GM23248 (cell line): Measurements from ENCODE around the gene KLK5. TPM values are rescaled to one million over a fixed set of nuclear protein-coding genes. Genes with fewer than 3 reads are reported as not detected.
A peak's percentile ranks its signal among the peaks of the same experiment; 100 is the strongest.

Source experiments
- DNase-seq: peaks from one replicate; pipeline ENCODE4 v3.0.0-alpha.2; 2015
- H2AFZ ChIP-seq: fragments of 200-600 bp; sonication (generic); 2 replicates; pipeline ENCODE4 v1.6.1; 2016; ENCODE audit warnings: antibody characterized with exemption
- H3F3A ChIP-seq: fragments of 200-600 bp; sonication (generic); 2 replicates; pipeline ENCODE4 v1.6.1; 2016; ENCODE audit warnings: mild to moderate bottlenecking, antibody characterized with exemption, mixed run types; ENCODE audit not compliant: insufficient read depth
- H3K27ac ChIP-seq: fragments of 200-600 bp; sonication (generic); 2 replicates; pipeline ENCODE4 v1.5.1; 2016; ENCODE audit warnings: mild to moderate bottlenecking
- H3K27me3 ChIP-seq: fragments of 200-600 bp; sonication (generic); replicated peaks from 2 replicates; pipeline ENCODE4 v1.6.1; 2016; ENCODE audit warnings: mild to moderate bottlenecking; ENCODE audit not compliant: insufficient read depth
- H3K36me3 ChIP-seq: fragments of 200-600 bp; sonication (generic); 2 replicates; pipeline ENCODE4 v1.6.1; 2016; ENCODE audit warnings: low read depth, mild to moderate bottlenecking
- H3K4me1 ChIP-seq: fragments of 200-600 bp; sonication (generic); 2 replicates; pipeline ENCODE4 v1.6.1; 2016; ENCODE audit warnings: mild to moderate bottlenecking; ENCODE audit not compliant: insufficient read depth
- H3K4me2 ChIP-seq: fragments of 200-600 bp; sonication (generic); one replicate; pipeline ENCODE4 v1.6.1; 2016; ENCODE audit warnings: mild to moderate bottlenecking; ENCODE audit not compliant: unreplicated experiment
- H3K4me3 ChIP-seq: fragments of 200-600 bp; sonication (generic); 2 replicates; pipeline ENCODE4 v1.5.1; 2016; ENCODE audit warnings: mild to moderate bottlenecking
- H3K79me2 ChIP-seq: fragments of 200-600 bp; sonication (generic); 2 replicates; pipeline ENCODE4 v1.6.1; 2016; ENCODE audit warnings: mild to moderate bottlenecking; ENCODE audit not compliant: insufficient read depth
- H3K9ac ChIP-seq: fragments of 200-600 bp; sonication (generic); 2 replicates; pipeline ENCODE4 v1.6.1; 2016; ENCODE audit warnings: mild to moderate bottlenecking
- H3K9me2 ChIP-seq: fragments of 200-600 bp; sonication (generic); 2 replicates; pipeline ENCODE4 v1.6.1; 2016; ENCODE audit warnings: mixed run types, mild to moderate bottlenecking, moderate library complexity; ENCODE audit not compliant: insufficient read depth
- H3K9me3 ChIP-seq: fragments of 200-600 bp; sonication (generic); one replicate; pipeline ENCODE4 v1.6.1; 2017; ENCODE audit warnings: low read depth
- H4K20me1 ChIP-seq: fragments of 200-600 bp; sonication (generic); 2 replicates; pipeline ENCODE4 v1.6.0; 2016; ENCODE audit not compliant: insufficient read depth
- EZH2 ChIP-seq: fragments of 200-600 bp; sonication (generic); IDR thresholded peaks from 2 replicates; pipeline ENCODE4 v1.6.1; 2018; ENCODE audit warnings: antibody characterized with exemption, mild to moderate bottlenecking; ENCODE audit not compliant: insufficient read depth, poor library complexity, severe bottlenecking
- EZH2phosphoT487 ChIP-seq: fragments of 200-600 bp; sonication (generic); IDR thresholded peaks from 2 replicates; pipeline ENCODE4 v1.6.1; 2018; ENCODE audit warnings: antibody characterized with exemption, moderate library complexity, mild to moderate bottlenecking, low read depth; ENCODE audit not compliant: insufficient read depth
- WGBS, 2 experiments: methylation state at CpG; one replicate each; pipeline ENCODE4 v1.1.6; 2015 to 2017; ENCODE audit warnings: low lambda C conversion rate in 2 of 2, low coverage in 1 of 2; ENCODE audit errors: missing lambda C conversion rate in 2 of 2; 5-methylcytosine and 5-hydroxymethylcytosine counted together
- in situ Hi-C: fragments of 300-500 bp; cut with MboI; formaldehyde crosslinking; loops from 2 replicates; pipeline ENCODE4 v1.15.0; 2020
- polyA plus RNA-seq: library from polyadenylated mRNA; unstranded; fragments of >200 nt; fragmentation: Nextera tagmentation; extraction: Ambion mirVana; gene quantifications from 2 replicates; pipeline ENCODE4 v1.2.1, GENCODE V29; 2016
- total RNA-seq: library from RNA; depleted of rRNA; stranded (reverse); fragments of >200 nt; shearing (Covaris generic); gene quantifications from 2 replicates; pipeline ENCODE4 v1.2.3, GENCODE V29; 2014

KLK5 gene
- total and polyA plus RNA-seq, 2 experiments from 2014 or later, result not detected

DNA sequence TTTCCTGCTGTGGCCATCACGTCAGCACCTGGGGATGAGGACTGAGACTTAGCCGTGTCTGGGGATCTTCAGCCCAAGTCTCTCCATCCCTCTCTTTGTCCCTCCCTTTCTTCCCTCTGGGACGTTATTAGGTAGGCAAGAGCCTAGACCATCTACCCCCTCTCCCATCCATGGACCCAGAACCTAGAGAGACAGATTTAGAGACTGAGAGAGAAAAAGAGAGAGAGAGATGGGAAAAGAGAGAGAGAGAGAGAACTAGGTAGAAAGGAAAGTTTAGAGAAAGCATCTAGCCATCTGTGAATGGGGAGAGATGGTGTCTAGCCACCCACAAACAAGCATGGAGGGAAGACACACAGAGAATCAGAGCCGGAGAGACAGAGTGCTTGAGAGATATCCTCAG lies 42.1 kb downstream of the KLK5 start:
- H3K4me3 ChIP-seq, result no peak overlapping the region
- no peaks in the 10 kb centered on the region for H3K9me3 ChIP-seq
- TF ChIP-seq EZH2phosphoT487 (no peak), EZH2 (no peak)
- DNase-seq, result no peak
- H3K9me2 ChIP-seq, result no peaks in the 10 kb centered on the region
- in situ Hi-C loops, result loop anchor here (25.0 kb wide), 1 partner anchor 548 kb away; the partner anchor contains the start of gene NAPSA
- no peak overlapping the region for H3K9ac ChIP-seq
- no peaks in the 10 kb centered on the region for H4K20me1 ChIP-seq
- H3K27ac ChIP-seq, result no peak overlapping the region
- H3K27me3 ChIP-seq, result peaks cover 58% of the 10 kb centered on the region
- WGBS, 2 experiments, result 36 to 38% methylated on average over 4 of the region's 4 CpGs
- H3K4me2 ChIP-seq, result no peak overlapping the region
- no peaks in the 10 kb centered on the region for H3K36me3 ChIP-seq
- H3K4me1 ChIP-seq, result no peaks in the 10 kb centered on the region
- H2AFZ ChIP-seq, result no peak overlapping the region
- no peaks in the 10 kb centered on the region for H3F3A ChIP-seq
- H3K79me2 ChIP-seq, result no peaks in the 10 kb centered on the region

DNA sequence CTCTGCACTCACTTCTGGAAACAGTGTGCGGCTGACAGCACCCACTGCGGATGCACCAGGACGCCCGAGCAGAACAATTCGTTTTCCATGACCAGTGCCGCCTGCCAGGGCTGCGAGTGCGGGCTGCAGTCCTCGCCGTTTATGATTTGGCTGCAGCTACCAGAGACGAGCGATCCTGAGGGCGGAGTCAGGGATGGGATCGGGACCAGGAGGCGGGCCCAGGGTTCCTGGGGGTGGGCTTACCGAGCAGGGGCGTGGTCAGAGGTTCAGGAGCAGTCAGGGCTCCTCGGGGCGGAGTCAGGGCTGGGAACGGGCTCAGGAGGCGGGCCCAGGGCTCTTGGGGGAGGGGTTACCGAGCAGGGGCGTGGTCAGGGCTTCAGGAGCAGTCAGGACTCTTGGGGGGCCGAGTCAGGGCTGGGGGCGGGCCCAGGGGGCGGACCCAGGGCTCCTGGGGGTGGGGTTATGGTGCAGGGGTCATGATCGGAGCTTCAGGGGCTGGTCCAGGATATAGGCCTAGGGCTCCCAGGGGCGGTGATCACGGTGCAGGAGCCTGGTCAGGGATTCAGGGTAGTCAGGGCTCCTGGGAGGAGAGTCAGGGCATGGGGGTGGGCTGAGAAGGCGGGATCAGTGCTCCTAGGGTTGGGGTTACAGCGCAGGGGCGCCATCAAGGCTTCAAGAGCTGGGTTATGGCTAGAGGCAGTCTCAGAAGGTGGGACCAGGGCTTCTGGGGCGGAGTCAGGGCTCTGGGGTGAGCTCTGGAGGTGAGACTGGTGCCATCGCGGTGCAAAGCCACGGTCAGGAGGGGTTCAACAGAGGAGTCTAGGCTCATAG lies 43.4 kb downstream of the KLK5 start:
- Histone ChIP-seq H3K27ac (no peak overlapping the region), H3K4me3 (no peak overlapping the region), H3K4me1 (no peaks in the 10 kb centered on the region), H3K9me2 (no peaks in the 10 kb centered on the region), H4K20me1 (no peaks in the 10 kb centered on the region), H3K9me3 (no peaks in the 10 kb centered on the region), H2AFZ (no peak overlapping the region), H3K36me3 (no peaks in the 10 kb centered on the region), H3K79me2 (no peaks in the 10 kb centered on the region), H3K4me2 (no peak overlapping the region), H3F3A (no peaks in the 10 kb centered on the region), H3K9ac (no peak overlapping the region), H3K27me3 (peaks cover 47% of the 10 kb centered on the region)
- TF ChIP-seq EZH2phosphoT487 (no peak), EZH2 (no peak)
- in situ Hi-C loops, result loop anchor here (25.0 kb wide), 1 partner anchor 547 kb away; the partner anchor contains the start of gene NAPSA
- WGBS, 2 experiments, result 8 to 13% methylated on average over 28 to 36 of the region's 36 CpGs
- peak; percentile 58 for DNase-seq

DNA sequence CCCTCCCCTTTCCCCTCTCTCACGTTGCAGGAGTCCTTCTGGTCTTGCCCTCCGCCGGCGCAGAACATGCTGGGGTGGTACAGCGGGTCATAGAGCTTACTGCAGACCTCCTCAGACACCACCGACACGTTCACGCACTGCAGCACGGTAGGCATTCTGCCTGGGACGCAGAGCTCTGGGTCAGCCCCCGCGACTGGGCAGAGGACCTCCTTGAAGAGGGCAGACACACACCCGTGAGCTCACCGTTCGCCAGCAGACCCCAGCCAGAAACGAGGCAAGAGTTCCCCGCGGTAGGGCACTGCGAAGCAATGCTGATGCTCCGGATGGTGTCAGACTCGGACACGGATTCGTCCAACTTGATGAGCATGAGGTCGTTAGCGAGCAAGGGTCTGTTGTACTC lies 44.5 kb downstream of the KLK5 start:
- Histone ChIP-seq H3K27me3 (peaks cover 45% of the 10 kb centered on the region), H3K4me1 (no peaks in the 10 kb centered on the region), H3K9ac (no peak overlapping the region), H3K79me2 (no peaks in the 10 kb centered on the region), H3K36me3 (no peaks in the 10 kb centered on the region), H3K9me3 (no peaks in the 10 kb centered on the region), H3K4me3 (no peak overlapping the region), H3K27ac (no peak overlapping the region), H2AFZ (no peak overlapping the region), H3K9me2 (no peaks in the 10 kb centered on the region), H4K20me1 (no peaks in the 10 kb centered on the region), H3F3A (no peaks in the 10 kb centered on the region), H3K4me2 (no peak overlapping the region)
- no peak for DNase-seq
- in situ Hi-C loops, result loop anchor here (25.0 kb wide), 1 partner anchor 546 kb away; the partner anchor contains the start of gene NAPSA
- 61 to 63% methylated on average over 24 to 25 of the region's 25 CpGs for WGBS, 2 experiments
- TF ChIP-seq EZH2 (no peak), EZH2phosphoT487 (no peak)

DNA sequence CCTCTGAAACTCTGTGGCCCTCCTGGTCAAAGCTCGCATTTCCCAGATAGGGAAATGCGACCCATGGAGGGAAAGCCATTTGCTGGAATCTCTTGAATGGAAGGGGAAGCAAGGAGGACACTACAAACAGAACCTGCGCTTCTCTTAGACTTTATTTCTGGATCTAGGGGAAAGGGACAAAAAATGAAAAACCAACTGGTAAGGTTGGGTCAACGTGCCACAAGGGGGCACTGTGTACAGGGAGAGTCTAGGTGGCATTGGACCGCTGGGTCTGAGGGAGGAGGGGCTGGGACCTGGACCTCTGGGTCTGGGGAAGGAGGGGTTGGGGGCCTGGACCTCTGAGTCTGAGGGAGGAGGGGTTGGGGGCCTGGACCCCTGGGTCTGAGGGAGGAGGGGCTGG lies 46.6 kb downstream of the KLK5 start:
- no peaks in the 10 kb centered on the region for H3K9me3 ChIP-seq
- peaks cover 25% of the 10 kb centered on the region for H3K27me3 ChIP-seq
- no peak for TF ChIP-seq EZH2
- TF ChIP-seq EZH2phosphoT487, result no peak
- no peak overlapping the region for H2AFZ ChIP-seq
- no peak overlapping the region for H3K4me3 ChIP-seq
- peak; percentile 41 for DNase-seq
- no peak overlapping the region for H3K4me2 ChIP-seq
- in situ Hi-C loops, result loop anchor here (25.0 kb wide), 1 partner anchor 544 kb away; the partner anchor contains the start of gene NAPSA
- H3K9me2 ChIP-seq, result no peaks in the 10 kb centered on the region
- no peaks in the 10 kb centered on the region for H3F3A ChIP-seq
- H3K36me3 ChIP-seq, result no peaks in the 10 kb centered on the region
- no peaks in the 10 kb centered on the region for H4K20me1 ChIP-seq
- no peak overlapping the region for H3K9ac ChIP-seq
- H3K27ac ChIP-seq, result no peak overlapping the region
- H3K4me1 ChIP-seq, result no peaks in the 10 kb centered on the region
- H3K79me2 ChIP-seq, result no peaks in the 10 kb centered on the region
- WGBS, 2 experiments, result 12 to 19% methylated on average over 5 of the region's 5 CpGs
